Endothelial cell (in vitro differentiated cells): ENCODE data around the gene GATA5. TPM values are rescaled to one million over a fixed set of nuclear protein-coding genes. Genes with fewer than 3 reads are reported as not detected.

Experiments used
- DNase-seq: peaks from one replicate; pipeline ENCODE4 v3.0.0; 2021; ENCODE audit warnings: low spot score
- H3K27ac Mint-ChIP-seq: one replicate; pipeline ENCODE4 v1.8.0; 2021; ENCODE audit warnings: mixed read lengths, inconsistent platforms; ENCODE audit not compliant: unreplicated experiment
- H3K27me3 Mint-ChIP-seq: one replicate; pipeline ENCODE4 v1.8.0; 2021; ENCODE audit warnings: mild to moderate bottlenecking, moderate library complexity, mixed read lengths, inconsistent platforms; ENCODE audit not compliant: unreplicated experiment
- H3K36me3 Mint-ChIP-seq: one replicate; pipeline ENCODE4 v1.8.0; 2021; ENCODE audit warnings: mild to moderate bottlenecking, low read depth, mixed read lengths, inconsistent platforms; ENCODE audit not compliant: unreplicated experiment
- H3K4me1 Mint-ChIP-seq: one replicate; pipeline ENCODE4 v1.8.0; 2021; ENCODE audit warnings: mild to moderate bottlenecking, mixed read lengths, inconsistent platforms; ENCODE audit not compliant: unreplicated experiment
- H3K4me3 Mint-ChIP-seq: one replicate; pipeline ENCODE4 v1.8.0; 2021; ENCODE audit warnings: mild to moderate bottlenecking, mixed read lengths, inconsistent platforms; ENCODE audit not compliant: unreplicated experiment
- H3K9me3 Mint-ChIP-seq: one replicate; pipeline ENCODE4 v1.8.0; 2021; ENCODE audit warnings: mixed read lengths, inconsistent platforms; ENCODE audit not compliant: unreplicated experiment
- CTCF ChIP-seq: fragments of 200-600 bp; sonication (generic); IDR thresholded peaks from one replicate; pipeline ENCODE4 v1.5.0; 2021; ENCODE audit warnings: antibody characterized with exemption; ENCODE audit not compliant: unreplicated experiment
- total RNA-seq: library from RNA; stranded (reverse); fragmentation: NEBNext Ultra II Directional; extraction: Animal tissue kit (Norgen Biotek cat#: 25700); gene quantifications from one replicate; pipeline ENCODE4 v1.2.1, GENCODE V29; 2021; ENCODE audit not compliant: unreplicated experiment

The GATA5 gene
- total RNA-seq, 1 donor from 2014 or later, result not detected

- peaks cover 11% of the 10 kb centered on the region for H3K27me3 Mint-ChIP-seq
- H3K27ac Mint-ChIP-seq, result no peak overlapping the region
- no peak overlapping the region for H3K4me3 Mint-ChIP-seq
- DNase-seq, result no peak
- H3K36me3 Mint-ChIP-seq, result no peaks in the 10 kb centered on the region
- H3K4me1 Mint-ChIP-seq, result no peaks in the 10 kb centered on the region
- TF ChIP-seq CTCF, result no peak
- H3K9me3 Mint-ChIP-seq, result no peaks in the 10 kb centered on the region
Measured at GRCh38 chr20:62470001-62470400, 5.8 kb downstream of the GATA5 start.

- no peak overlapping the region for H3K4me3 Mint-ChIP-seq
- H3K4me1 Mint-ChIP-seq, result no peaks in the 10 kb centered on the region
- peaks cover 11% of the 10 kb centered on the region for H3K27me3 Mint-ChIP-seq
- no peaks in the 10 kb centered on the region for H3K9me3 Mint-ChIP-seq
- no peak overlapping the region for H3K27ac Mint-ChIP-seq
- DNase-seq, result no peak
- no peaks in the 10 kb centered on the region for H3K36me3 Mint-ChIP-seq
- TF ChIP-seq CTCF, result no peak
Measured at GRCh38 chr20:62469352-62469751, 6.4 kb downstream of the GATA5 start.

- no peaks in the 10 kb centered on the region for H3K9me3 Mint-ChIP-seq
- no peaks in the 10 kb centered on the region for H3K36me3 Mint-ChIP-seq
- DNase-seq, result no peak
- no peak overlapping the region for H3K4me3 Mint-ChIP-seq
- peaks cover 12% of the 10 kb centered on the region for H3K27me3 Mint-ChIP-seq
- no peak overlapping the region for H3K27ac Mint-ChIP-seq
- TF ChIP-seq CTCF, result no peak
- no peaks in the 10 kb centered on the region for H3K4me1 Mint-ChIP-seq
Measured at GRCh38 chr20:62466806-62467537, 8.8 kb downstream of the GATA5 start.

- H3K4me1 Mint-ChIP-seq, result no peaks in the 10 kb centered on the region
- no peak overlapping the region for H3K4me3 Mint-ChIP-seq
- H3K27ac Mint-ChIP-seq, result no peak overlapping the region
- no peak for DNase-seq
- H3K36me3 Mint-ChIP-seq, result no peaks in the 10 kb centered on the region
- TF ChIP-seq CTCF, result no peak
- H3K27me3 Mint-ChIP-seq, result peaks cover 12% of the 10 kb centered on the region
- no peaks in the 10 kb centered on the region for H3K9me3 Mint-ChIP-seq
Measured at GRCh38 chr20:62466072-62466760, 9.6 kb downstream of the GATA5 start.

GRCh38 chr20:62464990-62465389 is 10.8 kb downstream of the GATA5 start:
- no peak for DNase-seq
- H3K27me3 Mint-ChIP-seq, result peaks cover 11% of the 10 kb centered on the region
- no peak overlapping the region for H3K27ac Mint-ChIP-seq
- H3K9me3 Mint-ChIP-seq, result no peaks in the 10 kb centered on the region
- TF ChIP-seq CTCF, result no peak
- H3K4me3 Mint-ChIP-seq, result no peak overlapping the region
- no peaks in the 10 kb centered on the region for H3K36me3 Mint-ChIP-seq
- H3K4me1 Mint-ChIP-seq, result no peaks in the 10 kb centered on the region
